Measurements from ENCODE around the gene NFKB1.

GRCh38 chr4:102641793-102642192 is 140.6 kb downstream of the NFKB1 start:
- no peak for TF ChIP-seq POLR2A (IDR thresholded peaks at IDR 0.05; ENCODE audit: low read length)
- no peak for TF ChIP-seq GATA1 (IDR thresholded peaks at IDR 0.05; ENCODE audit: low read depth, low read length)

All from erythroblast (primary cell).